ENCODE results near the gene CREB5. TPM values are rescaled to one million over a fixed set of nuclear protein-coding genes. Genes with fewer than 3 reads are reported as not detected.

The CREB5 gene
- total RNA-seq, 1 donor from 2014 or later = 4.5 TPM

DNA sequence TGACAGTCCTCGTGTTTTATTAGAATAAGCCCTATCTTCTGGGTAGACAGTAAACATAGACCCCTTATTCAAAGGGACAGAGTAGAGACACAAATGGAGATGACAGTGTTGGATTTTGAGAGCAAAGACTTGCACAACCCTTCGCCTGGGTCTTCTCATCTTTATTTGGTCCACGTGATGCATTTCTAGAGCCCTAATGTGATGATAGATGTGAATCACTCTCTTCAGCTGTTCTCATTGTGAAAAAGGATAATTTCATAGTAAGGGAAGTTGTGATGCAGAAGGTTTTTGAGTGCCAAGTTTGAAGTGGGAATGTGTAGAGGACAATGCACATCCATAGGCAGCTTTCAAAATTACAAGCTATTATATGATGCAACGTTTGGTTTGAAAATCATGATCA lies 86.3 kb downstream of the CREB5 start:
- DNase-seq (no peak), ATAC-seq (no peak)
- intact Hi-C loops (cut with micrococcal nuclease) = no loop called here

- intact Hi-C loops (cut with micrococcal nuclease) = no loop called here
- no peak for ATAC-seq
Measured at GRCh38 chr7:28500138-28500537, 87.8 kb downstream of the CREB5 start.

GRCh38 chr7:28502408-28502807 lies 90.1 kb downstream of the CREB5 start:
- intact Hi-C loops (cut with micrococcal nuclease) = no loop called here
- no peak for DNase-seq

More at GRCh38 chr7:28500138-28500537, 87.8 kb downstream of the CREB5 start:
- DNase-seq = no peak

GRCh38 chr7:28503396-28503795 lies 91.1 kb downstream of the CREB5 start:
- intact Hi-C loops (cut with micrococcal nuclease) = no loop called here
- DNase-seq (no peak), ATAC-seq (no peak)

More at GRCh38 chr7:28502408-28502807, 90.1 kb downstream of the CREB5 start:
- ATAC-seq = no peak

DNA sequence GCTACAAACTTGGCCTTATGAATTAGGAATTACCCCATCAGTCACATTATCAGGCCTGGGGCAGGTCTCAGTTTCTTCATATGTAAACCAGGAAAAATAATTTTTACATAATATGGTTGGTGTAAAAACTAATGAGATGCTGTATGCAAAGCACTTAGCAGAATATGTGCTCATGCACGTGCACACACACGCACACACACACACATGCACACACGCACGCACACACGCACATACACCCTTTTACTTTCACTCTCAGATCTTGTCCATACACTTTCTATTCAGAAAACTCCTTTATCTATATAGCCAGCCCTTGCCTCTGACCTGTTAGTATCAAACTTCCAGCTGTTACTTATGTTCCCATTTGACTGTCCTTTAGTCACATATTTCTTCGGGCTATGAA lies 92.7 kb downstream of the CREB5 start:
- DNase-seq (no peak), ATAC-seq (no peak)
- intact Hi-C loops (cut with micrococcal nuclease) = no loop called here

DNA sequence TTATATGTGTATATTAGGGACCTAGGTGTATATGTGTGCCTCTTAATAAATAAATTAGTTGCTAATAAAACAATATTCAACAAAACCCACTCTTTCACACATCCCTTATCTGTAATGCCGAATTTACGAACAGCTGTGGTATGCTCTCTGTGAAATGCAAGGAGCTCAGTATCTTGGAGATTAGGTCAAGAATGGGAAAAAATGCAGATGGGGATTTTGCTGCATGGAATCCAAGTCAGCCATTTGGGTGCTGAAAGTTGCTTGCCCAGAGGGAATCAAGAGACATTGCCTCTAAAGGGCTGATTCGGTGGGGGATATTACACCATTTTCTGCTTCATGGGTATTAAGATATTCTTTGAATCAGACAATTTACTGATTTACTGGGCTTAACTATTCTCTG lies 93.5 kb downstream of the CREB5 start:
- intact Hi-C loops (cut with micrococcal nuclease) = no loop called here
- DNase-seq = no peak
- no peak for ATAC-seq

DNA sequence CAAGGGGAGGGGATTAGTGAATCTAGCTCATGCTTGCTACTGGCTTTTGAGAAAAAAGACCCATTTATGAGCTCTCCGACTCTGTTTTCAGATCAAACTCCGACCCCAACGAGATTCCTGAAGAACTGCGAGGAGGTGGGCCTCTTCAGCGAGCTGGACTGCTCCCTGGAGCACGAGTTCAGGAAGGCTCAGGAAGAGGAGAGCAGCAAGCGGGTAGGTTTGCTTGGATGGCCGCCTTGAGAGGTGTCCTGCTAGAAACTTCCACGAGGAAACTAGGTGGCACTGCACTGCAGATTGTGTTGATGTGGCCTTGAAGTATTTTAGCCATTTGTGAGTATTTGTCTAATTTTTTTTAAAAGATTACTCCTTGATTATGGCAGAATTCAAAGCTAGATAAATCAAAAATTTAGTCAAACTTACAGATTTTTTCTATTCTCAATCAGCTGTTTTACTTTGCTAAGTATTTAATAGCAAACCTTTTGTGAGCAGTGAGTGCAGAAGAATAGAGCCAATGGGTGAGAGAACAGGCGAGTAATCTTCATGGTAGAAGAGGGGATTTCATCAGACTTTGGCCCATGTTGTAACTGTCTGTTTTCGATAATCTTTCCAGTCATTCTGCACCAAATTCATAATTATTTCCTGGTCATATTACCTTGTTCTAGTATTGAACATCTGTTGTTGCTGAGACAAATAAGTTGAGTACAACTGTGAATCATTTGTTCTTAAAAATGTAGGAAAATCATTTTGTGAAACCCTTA lies 95.4 kb downstream of the CREB5 start:
- intact Hi-C loops (cut with micrococcal nuclease) = no loop called here
- DNase-seq = no peak
- ATAC-seq = no peak

GRCh38 chr7:28509251-28510025 lies 97.1 kb downstream of the CREB5 start:
- intact Hi-C loops (cut with micrococcal nuclease) = no loop called here
- ATAC-seq = peak; percentile 45
- DNase-seq = no peak

DNA sequence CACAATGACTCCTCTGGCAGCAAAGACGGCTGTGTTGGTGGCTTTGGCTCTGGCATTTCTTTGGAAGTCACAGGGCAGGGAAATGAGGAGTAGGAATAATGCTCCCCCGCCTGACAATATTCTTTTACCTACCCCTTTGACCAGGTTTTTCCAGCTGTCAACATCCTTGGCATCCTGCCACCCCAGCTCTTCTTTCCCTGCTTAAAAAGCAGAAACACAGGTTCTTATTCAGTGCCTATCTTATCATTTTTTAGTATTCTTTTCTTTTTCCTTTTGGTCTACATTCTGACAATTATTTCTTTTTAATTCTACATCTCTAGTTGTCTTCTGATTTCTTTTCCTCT lies 97.7 kb downstream of the CREB5 start:
- no peak for DNase-seq
- no peak for ATAC-seq
- intact Hi-C loops (cut with micrococcal nuclease) = no loop called here

- intact Hi-C loops (cut with micrococcal nuclease) = no loop called here
- no peak for DNase-seq
- no peak for ATAC-seq
Measured at GRCh38 chr7:28512668-28513440, 100.5 kb downstream of the CREB5 start.

DNA sequence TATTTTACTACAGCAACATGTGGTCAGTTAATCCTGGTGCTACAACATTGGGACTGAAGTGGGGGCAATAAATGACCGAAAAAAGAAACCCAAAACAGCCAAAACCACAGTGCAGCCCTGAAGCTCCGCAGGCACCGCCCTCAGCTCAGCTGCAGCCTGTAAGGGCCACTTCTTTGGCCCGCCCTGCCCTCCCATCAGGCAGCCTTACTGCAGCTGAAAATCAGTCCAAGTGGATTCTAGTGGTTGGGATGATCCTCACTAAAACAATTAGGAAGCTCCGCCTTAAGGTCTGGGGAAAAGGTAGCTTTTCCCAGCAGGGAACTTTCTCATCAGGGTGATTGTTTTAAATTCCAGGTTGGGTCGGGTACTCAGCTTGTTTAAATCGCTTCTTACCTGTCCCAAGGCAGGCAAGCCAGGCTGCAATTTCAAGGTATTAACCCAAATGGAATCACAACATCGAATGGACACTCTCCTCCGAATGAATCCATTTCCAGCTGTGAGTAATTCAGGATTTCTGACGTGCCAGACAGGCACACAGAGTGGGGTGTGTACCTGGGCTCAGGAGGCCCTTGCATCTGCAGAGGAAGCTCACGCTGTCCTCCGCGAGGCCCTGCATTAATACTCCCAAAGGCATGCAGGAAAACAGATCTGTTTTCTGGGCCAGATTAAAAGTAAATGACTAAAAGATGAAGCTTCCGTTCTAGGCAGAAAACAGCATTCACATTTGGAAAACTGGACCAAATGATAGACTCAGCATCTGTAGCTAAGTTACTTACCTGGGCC lies 104.3 kb downstream of the CREB5 start:
- intact Hi-C loops (cut with micrococcal nuclease) = no loop called here
- DNase-seq (no peak), ATAC-seq (no peak)

GRCh38 chr7:28517206-28517605 lies 104.9 kb downstream of the CREB5 start:
- intact Hi-C loops (cut with micrococcal nuclease) = no loop called here
- no peak for DNase-seq
- no peak for ATAC-seq

- intact Hi-C loops (cut with micrococcal nuclease) = no loop called here
- ATAC-seq (no peak), DNase-seq (no peak)
Measured at GRCh38 chr7:28517606-28518005, 105.3 kb downstream of the CREB5 start.

DNA sequence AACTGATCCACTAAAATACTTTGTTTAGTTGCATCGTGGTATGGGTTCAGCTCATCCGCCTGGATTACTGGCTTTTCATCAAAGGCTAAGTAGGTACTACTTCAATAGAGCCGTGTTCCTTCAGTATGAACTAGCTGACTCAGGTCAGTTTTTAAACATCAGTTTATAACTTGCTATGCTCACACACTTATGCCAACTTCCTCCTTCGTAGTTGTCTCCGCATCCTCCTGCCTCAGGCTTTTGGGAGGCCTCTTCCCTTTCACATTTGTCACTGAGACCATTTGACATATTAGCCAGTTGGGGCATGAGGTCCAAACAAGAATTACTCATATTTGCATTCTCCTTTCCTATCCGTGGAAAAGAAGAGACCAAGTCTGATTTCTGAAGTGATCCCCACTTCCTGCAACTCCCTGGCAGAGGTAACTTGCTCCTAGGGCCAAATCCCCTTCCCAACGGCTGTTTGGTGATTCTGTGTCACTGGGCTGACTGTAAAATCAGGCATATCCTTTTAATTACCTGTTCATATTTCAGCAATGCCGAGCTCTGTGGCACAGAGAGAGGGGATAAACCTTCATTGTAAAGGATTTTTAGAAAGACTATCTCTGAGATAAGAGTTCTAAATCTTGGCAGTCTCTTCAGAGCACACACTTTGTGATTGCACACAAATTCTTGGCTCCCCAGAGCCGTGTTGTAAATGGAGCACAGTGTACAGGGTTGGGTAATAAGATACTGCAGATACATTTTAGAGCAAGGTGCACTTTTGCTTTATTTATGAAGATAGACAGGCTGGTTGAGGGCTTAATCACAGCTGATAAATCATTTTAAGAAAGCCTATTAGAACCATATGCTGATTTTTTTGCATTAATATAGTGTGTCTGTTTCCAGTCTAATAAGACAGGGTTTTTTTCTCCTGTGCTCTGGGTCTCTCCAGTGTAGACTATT lies 108.0 kb downstream of the CREB5 start:
- ATAC-seq (peak; percentile 76), DNase-seq (no peak)
- intact Hi-C loops (cut with micrococcal nuclease) = no loop called here

GRCh38 chr7:28524978-28525377 lies 112.7 kb downstream of the CREB5 start:
- intact Hi-C loops (cut with micrococcal nuclease) = no loop called here
- DNase-seq (no peak), ATAC-seq (no peak)

- intact Hi-C loops (cut with micrococcal nuclease) = no loop called here
Measured at GRCh38 chr7:28528899-28529298, 116.6 kb downstream of the CREB5 start.

GRCh38 chr7:28529755-28530154 lies 117.4 kb downstream of the CREB5 start:
- intact Hi-C loops (cut with micrococcal nuclease) = no loop called here
- no peak for ATAC-seq
- no peak for DNase-seq

More at GRCh38 chr7:28528899-28529298, 116.6 kb downstream of the CREB5 start:
- ATAC-seq = peak; percentile 45
- DNase-seq = no peak

DNA sequence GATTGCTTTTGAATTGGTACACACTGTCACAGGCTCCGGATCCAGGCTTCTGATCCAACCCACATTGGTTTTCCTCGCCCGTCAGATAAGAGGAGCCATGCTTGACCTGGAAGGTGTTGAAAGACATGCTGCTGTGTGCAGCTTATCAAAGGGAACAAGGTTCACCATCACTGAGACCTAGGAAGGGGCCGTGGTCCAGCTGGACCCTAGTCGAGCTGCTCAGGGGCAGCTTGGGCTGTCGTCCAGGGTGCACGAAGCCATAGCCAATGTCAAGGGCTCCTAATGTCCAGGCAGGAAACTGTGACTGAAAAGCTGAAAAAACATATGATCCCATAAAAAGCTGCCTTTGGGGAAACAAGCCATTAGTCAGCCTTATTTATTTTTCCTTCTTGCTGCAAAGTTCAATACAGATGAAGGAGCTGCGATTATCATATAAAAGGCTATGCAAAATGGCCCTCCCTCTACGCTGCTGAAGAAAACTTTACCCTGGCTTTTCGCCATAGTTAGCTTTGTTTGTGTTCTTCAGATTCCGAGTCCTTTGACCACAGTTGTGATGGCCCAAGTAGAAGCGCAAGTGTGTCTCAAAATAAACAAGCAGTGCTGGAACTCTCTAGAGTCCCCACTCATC lies 118.0 kb downstream of the CREB5 start:
- DNase-seq (peak; percentile 74), ATAC-seq (peak; percentile 70)
- intact Hi-C loops (cut with micrococcal nuclease) = no loop called here

All from left ventricle myocardium superior (tissue), 1 donor.